ENCODE measurements around the gene TIMP2. TPM values are rescaled to one million over a fixed set of nuclear protein-coding genes. Genes with fewer than 3 reads are reported as not detected.

Gene TIMP2
- total and polyA plus RNA-seq, 2 of the 4 experiments (the other 2 are of a cell fraction) = 43.9 to 416 TPM

GRCh38 chr17:78806451-78806850 lies 118.7 kb downstream of the TIMP2 start:
- Histone ChIP-seq H3K4me1 (ENCODE audit: control insufficient read depth, insufficient read depth, low read length) (no peaks in the 10 kb centered on the region), H3K36me3 (ENCODE audit: control insufficient read depth, insufficient read depth, low read length) (peaks cover 62% of the 10 kb centered on the region), H2AK9ac (replicated peaks; ENCODE audit: low read depth, low read length, poor library complexity) (no peak overlapping the region), H2BK15ac (ENCODE audit: low read depth, low read length) (no peak overlapping the region), H2BK120ac (ENCODE audit: low read depth, low read length) (no peak overlapping the region), H3K4ac (ENCODE audit: low read depth, low read length) (no peak overlapping the region), H3K14ac (replicated peaks; ENCODE audit: low read depth, low read length) (no peak overlapping the region), H2BK20ac (ENCODE audit: low read depth, low read length) (no peak overlapping the region), H3K79me1 (ENCODE audit: low read depth in 1 of 2, low read length in 2 of 2) (peaks cover 17 to 51% of the 10 kb centered on the region in 2 experiments), H2BK5ac (ENCODE audit: low read depth, low read length, poor library complexity, severe bottlenecking) (no peak overlapping the region), H3K27me3 (ENCODE audit: control insufficient read depth, insufficient read depth, low read length) (no peaks in the 10 kb centered on the region), H2AK5ac (ENCODE audit: low read depth, low read length) (no peak overlapping the region), H3K23ac (ENCODE audit: low read depth, low read length) (no peak overlapping the region), H3K4me2 (ENCODE audit: low read depth, low read length) (no peak overlapping the region), H3K27ac (ENCODE audit: insufficient read depth, low read length) (no peak overlapping the region), H4K8ac (ENCODE audit: low read depth in 2 of 2, low read length in 2 of 2) (no peak overlapping the region), H3K9ac (ENCODE audit: low read depth, low read length) (no peak overlapping the region), H4K20me1 (ENCODE audit: insufficient read depth, low read length) (peaks cover 9% of the 10 kb centered on the region), H3K18ac (ENCODE audit: low read depth, low read length) (no peak overlapping the region), H3K9me1 (ENCODE audit: insufficient read depth, low read length) (peaks cover 5% of the 10 kb centered on the region; the same call in 1 of the 2 replicates), H4K91ac (ENCODE audit: insufficient read depth, low read depth, low read length) (no peak overlapping the region), H3K56ac (ENCODE audit: extremely low read depth, insufficient read depth, low read length) (no peak overlapping the region), H4K5ac (ENCODE audit: low read depth, low read length) (no peak overlapping the region), H3K9me3 (ENCODE audit: control insufficient read depth, insufficient read depth, low read length) (no peaks in the 10 kb centered on the region), H3K4me3 (ENCODE audit: insufficient read depth, low read depth, low read length) (no peak overlapping the region), H2AFZ (replicated peaks; ENCODE audit: low read length, poor library complexity) (no peak overlapping the region)
- no peak for TF ChIP-seq NFE2L2 (IDR thresholded peaks at IDR 0.05; ENCODE audit: low read depth, low read length)
- TF ChIP-seq BHLHE40 (IDR thresholded peaks at IDR 0.05; ENCODE audit: low read depth, low read length) = no peak
- no peak for TF ChIP-seq POLR2A (IDR thresholded peaks at IDR 0.05; ENCODE audit: low read depth, low read length)
- TF ChIP-seq USF2 (IDR thresholded peaks at IDR 0.05; ENCODE audit: low read depth, low read length) = no peak; the same call in 1 of the 2 replicates
- no peak for TF ChIP-seq MAZ (IDR thresholded peaks at IDR 0.05; ENCODE audit: borderline replicate concordance, low read depth, low read length)
- TF ChIP-seq MXI1 (IDR thresholded peaks at IDR 0.05; ENCODE audit: borderline replicate concordance, low read depth, low read length) = no peak
- no peak for TF ChIP-seq RAD21 (IDR thresholded peaks at IDR 0.05; ENCODE audit: low read length)
- no peak for TF ChIP-seq ELK1 (IDR thresholded peaks at IDR 0.05; ENCODE audit: borderline replicate concordance, low read depth, low read length)
- no peak for TF ChIP-seq CEBPB (IDR thresholded peaks at IDR 0.05; ENCODE audit: low read depth, low read length)
- no TSS peak for BruUV-seq (replicated peaks)
- ATAC-seq (ENCODE audit: low read depth) (no peak), DNase-seq (no peak)
- in situ Hi-C loops (cut with MboI; ENCODE audit: low sequenced_read_pairs) (no loop called here), dilution Hi-C loops (cut with HindIII; ENCODE audit: low sequenced_read_pairs, unreplicated experiment) (no loop called here), intact Hi-C loops (cut with micrococcal nuclease) (no loop called here)
- 60% methylated on average over 1 of the region's 9 CpGs; no CpG with 5 or more reads in 1 of the 2 experiments for WGBS, 2 experiments (ENCODE audit: extremely low coverage in 2 of 2, insufficient read length in 1 of 2)
- POLR2A ChIA-PET (ENCODE audit: unreplicated experiment) = no interaction called here
- CTCF ChIA-PET = no interaction called here
